Measurements from ENCODE around the gene FSD1L. TPM values are rescaled to one million over a fixed set of nuclear protein-coding genes. Genes with fewer than 3 reads are reported as not detected.
"Not testable (repeated sequence)": the region's sequence is repeated elsewhere in the genome, so short reads cannot be mapped to it uniquely, and the experiment has no call there.

The FSD1L gene
- total RNA-seq, 2 experiments from 2014 or later = 0.79 to 0.86 TPM

GRCh38 chr9:105502276-105502675, 54.4 kb downstream of the FSD1L start:
- no peaks in the 10 kb centered on the region for H3K27me3 Mint-ChIP-seq (ENCODE audit: low read depth)
- H3K27ac Mint-ChIP-seq = no peak overlapping the region
- no peaks in the 10 kb centered on the region for H3K4me1 Mint-ChIP-seq (ENCODE audit: low read depth)
- CTCF ChIA-PET = no interaction called here
- H3K9me3 Mint-ChIP-seq = no peaks in the 10 kb centered on the region
- no peaks in the 10 kb centered on the region for H3K36me3 Mint-ChIP-seq (ENCODE audit: low read depth)
- no peak overlapping the region for H3K4me3 Mint-ChIP-seq
- intact Hi-C loops (cut with micrococcal nuclease) = no loop called here
- no peak for DNase-seq

- CTCF ChIA-PET = no interaction called here
- Mint-ChIP-seq H3K9me3 (no peaks in the 10 kb centered on the region), H3K27ac (no peak overlapping the region), H3K36me3 (ENCODE audit: low read depth) (no peaks in the 10 kb centered on the region), H3K4me3 (no peak overlapping the region), H3K27me3 (ENCODE audit: low read depth) (no peaks in the 10 kb centered on the region), H3K4me1 (ENCODE audit: low read depth) (no peaks in the 10 kb centered on the region)
- intact Hi-C loops (cut with micrococcal nuclease) = no loop called here
- no peak for DNase-seq
Observed at GRCh38 chr9:105503881-105504280, 56.0 kb downstream of the FSD1L start.

GRCh38 chr9:105507096-105507790, 59.4 kb downstream of the FSD1L start:
- no peak overlapping the region for H3K27ac Mint-ChIP-seq
- no peak overlapping the region for H3K4me3 Mint-ChIP-seq
- CTCF ChIA-PET = no interaction called here
- DNase-seq = no peak
- H3K27me3 Mint-ChIP-seq (ENCODE audit: low read depth) = no peaks in the 10 kb centered on the region
- H3K4me1 Mint-ChIP-seq (ENCODE audit: low read depth) = no peaks in the 10 kb centered on the region
- intact Hi-C loops (cut with micrococcal nuclease) = no loop called here
- no peaks in the 10 kb centered on the region for H3K9me3 Mint-ChIP-seq
- no peaks in the 10 kb centered on the region for H3K36me3 Mint-ChIP-seq (ENCODE audit: low read depth)

- H3K36me3 Mint-ChIP-seq (ENCODE audit: low read depth) = no peaks in the 10 kb centered on the region
- intact Hi-C loops (cut with micrococcal nuclease) = no loop called here
- no peaks in the 10 kb centered on the region for H3K4me1 Mint-ChIP-seq (ENCODE audit: low read depth)
- H3K4me3 Mint-ChIP-seq = no peak overlapping the region
- H3K27me3 Mint-ChIP-seq (ENCODE audit: low read depth) = no peaks in the 10 kb centered on the region
- DNase-seq = no peak
- CTCF ChIA-PET = no interaction called here
- H3K9me3 Mint-ChIP-seq = no peaks in the 10 kb centered on the region
- H3K27ac Mint-ChIP-seq = no peak overlapping the region
Observed at GRCh38 chr9:105508530-105508929, 60.7 kb downstream of the FSD1L start.

- CTCF ChIA-PET = no interaction called here
- no peak overlapping the region for H3K4me3 Mint-ChIP-seq
- H3K27ac Mint-ChIP-seq = no peak overlapping the region
- H3K36me3 Mint-ChIP-seq (ENCODE audit: low read depth) = no peaks in the 10 kb centered on the region
- intact Hi-C loops (cut with micrococcal nuclease) = no loop called here
- peaks cover 2% of the 10 kb centered on the region for H3K27me3 Mint-ChIP-seq (ENCODE audit: low read depth)
- DNase-seq = no peak
- H3K9me3 Mint-ChIP-seq = no peaks in the 10 kb centered on the region
- no peaks in the 10 kb centered on the region for H3K4me1 Mint-ChIP-seq (ENCODE audit: low read depth)
Observed at GRCh38 chr9:105510024-105510423, 62.2 kb downstream of the FSD1L start.

- H3K9me3 Mint-ChIP-seq = no peaks in the 10 kb centered on the region
- H3K27me3 Mint-ChIP-seq (ENCODE audit: low read depth) = peaks cover 2% of the 10 kb centered on the region
- H3K27ac Mint-ChIP-seq = no peak overlapping the region
- H3K4me1 Mint-ChIP-seq (ENCODE audit: low read depth) = no peaks in the 10 kb centered on the region
- CTCF ChIA-PET = interaction anchor here (0.7 to 1.0 kb wide), 2 partner anchors 126 to 385 kb away, joined by 3 read pairs; no protein-coding TSS in a partner anchor
- DNase-seq = no peak
- H3K36me3 Mint-ChIP-seq (ENCODE audit: low read depth) = no peaks in the 10 kb centered on the region
- intact Hi-C loops (cut with micrococcal nuclease) = no loop called here
- no peak overlapping the region for H3K4me3 Mint-ChIP-seq
Observed at GRCh38 chr9:105511446-105511845, 63.6 kb downstream of the FSD1L start.

- Mint-ChIP-seq H3K27me3 (ENCODE audit: low read depth) (peaks cover 11% of the 10 kb centered on the region), H3K4me1 (ENCODE audit: low read depth) (no peaks in the 10 kb centered on the region), H3K4me3 (no peak overlapping the region), H3K9me3 (no peaks in the 10 kb centered on the region), H3K27ac (no peak overlapping the region), H3K36me3 (ENCODE audit: low read depth) (no peaks in the 10 kb centered on the region)
- intact Hi-C loops (cut with micrococcal nuclease) = no loop called here
- CTCF ChIA-PET = no interaction called here
- DNase-seq = no peak
Observed at GRCh38 chr9:105515811-105516413, 68.1 kb downstream of the FSD1L start.

- H3K27ac Mint-ChIP-seq; H3K36me3 Mint-ChIP-seq (ENCODE audit: low read depth); H3K9me3 Mint-ChIP-seq; CTCF ChIA-PET; intact Hi-C loops (cut with micrococcal nuclease); H3K4me3 Mint-ChIP-seq; H3K4me1 Mint-ChIP-seq (ENCODE audit: low read depth); H3K27me3 Mint-ChIP-seq (ENCODE audit: low read depth): not testable (repeated sequence)
- peak; percentile 14 for DNase-seq
Observed at GRCh38 chr9:105519710-105520369, 72.0 kb downstream of the FSD1L start.

GRCh38 chr9:105520992-105521391, 73.2 kb downstream of the FSD1L start:
- intact Hi-C loops (cut with micrococcal nuclease); CTCF ChIA-PET; DNase-seq; H3K27ac Mint-ChIP-seq; H3K4me3 Mint-ChIP-seq; H3K4me1 Mint-ChIP-seq (ENCODE audit: low read depth); H3K27me3 Mint-ChIP-seq (ENCODE audit: low read depth); H3K36me3 Mint-ChIP-seq (ENCODE audit: low read depth); H3K9me3 Mint-ChIP-seq: not testable (repeated sequence)

GRCh38 chr9:105522618-105523385, 75.0 kb downstream of the FSD1L start:
- DNase-seq; H3K4me3 Mint-ChIP-seq; H3K27ac Mint-ChIP-seq; H3K9me3 Mint-ChIP-seq; H3K36me3 Mint-ChIP-seq (ENCODE audit: low read depth); H3K4me1 Mint-ChIP-seq (ENCODE audit: low read depth); CTCF ChIA-PET; intact Hi-C loops (cut with micrococcal nuclease); H3K27me3 Mint-ChIP-seq (ENCODE audit: low read depth): not testable (repeated sequence)

GRCh38 chr9:105531530-105531929, 83.7 kb downstream of the FSD1L start:
- H3K36me3 Mint-ChIP-seq (ENCODE audit: low read depth) = no peaks in the 10 kb centered on the region
- H3K4me1 Mint-ChIP-seq (ENCODE audit: low read depth) = peaks cover 23% of the 10 kb centered on the region
- no peak overlapping the region for H3K4me3 Mint-ChIP-seq
- intact Hi-C loops (cut with micrococcal nuclease) = no loop called here
- DNase-seq = no peak
- CTCF ChIA-PET = no interaction called here
- peaks cover 4% of the 10 kb centered on the region for H3K9me3 Mint-ChIP-seq
- peaks cover 2% of the 10 kb centered on the region for H3K27me3 Mint-ChIP-seq (ENCODE audit: low read depth)
- no peak overlapping the region for H3K27ac Mint-ChIP-seq

- Mint-ChIP-seq H3K4me1 (ENCODE audit: low read depth) (peaks cover 22% of the 10 kb centered on the region), H3K4me3 (no peak overlapping the region), H3K9me3 (no peaks in the 10 kb centered on the region), H3K27me3 (ENCODE audit: low read depth) (peaks cover 2% of the 10 kb centered on the region), H3K27ac (no peak overlapping the region), H3K36me3 (ENCODE audit: low read depth) (no peaks in the 10 kb centered on the region)
- intact Hi-C loops (cut with micrococcal nuclease) = no loop called here
- no peak for DNase-seq
- CTCF ChIA-PET = interaction anchor here (0.7 kb wide), 1 partner anchor 211 kb away, joined by 3 read pairs; no protein-coding TSS in a partner anchor
Observed at GRCh38 chr9:105535920-105536668, 88.3 kb downstream of the FSD1L start.

Data from activated naive CD4-positive, alpha-beta T cell treated with anti-CD3 and anti-CD28 coated beads for 36 hours (primary cell).